Effector memory CD4-positive, alpha-beta T cell (primary cell): ENCODE data around the gene MC1R.

Source experiments
- DNase-seq, 3 donors: peaks; one replicate each; pipeline ENCODE4 v3.0.0-alpha.2; 2020
- H3K27ac ChIP-seq: 2 replicates; pipeline ENCODE4 v1.7.0; 2013; ENCODE audit warnings: mild to moderate bottlenecking, low read length, moderate library complexity; ENCODE audit not compliant: insufficient read depth, poor library complexity, severe bottlenecking
- H3K27me3 ChIP-seq: replicated peaks from 2 replicates; pipeline ENCODE4 v1.7.0; 2013; ENCODE audit warnings: mild to moderate bottlenecking, low read length; ENCODE audit not compliant: insufficient read depth, control insufficient read depth, poor library complexity, severe bottlenecking
- H3K36me3 ChIP-seq: 2 replicates; pipeline ENCODE4 v1.7.0; 2013; ENCODE audit warnings: mild to moderate bottlenecking, low read length, moderate library complexity; ENCODE audit not compliant: control insufficient read depth, insufficient read depth
- H3K4me1 ChIP-seq: 2 replicates; pipeline ENCODE4 v1.7.0; 2013; ENCODE audit warnings: low read length, mild to moderate bottlenecking; ENCODE audit not compliant: control insufficient read depth, insufficient read depth, poor library complexity, severe bottlenecking
- H3K4me3 ChIP-seq: 2 replicates; pipeline ENCODE4 v1.7.0; 2013; ENCODE audit warnings: low read length, low read depth, mild to moderate bottlenecking; ENCODE audit not compliant: insufficient read depth, poor library complexity, severe bottlenecking
- H3K9me3 ChIP-seq: 2 replicates; pipeline ENCODE4 v1.7.0; 2013; ENCODE audit warnings: mild to moderate bottlenecking, low read length, moderate library complexity; ENCODE audit not compliant: control insufficient read depth

Gene MC1R

DNA sequence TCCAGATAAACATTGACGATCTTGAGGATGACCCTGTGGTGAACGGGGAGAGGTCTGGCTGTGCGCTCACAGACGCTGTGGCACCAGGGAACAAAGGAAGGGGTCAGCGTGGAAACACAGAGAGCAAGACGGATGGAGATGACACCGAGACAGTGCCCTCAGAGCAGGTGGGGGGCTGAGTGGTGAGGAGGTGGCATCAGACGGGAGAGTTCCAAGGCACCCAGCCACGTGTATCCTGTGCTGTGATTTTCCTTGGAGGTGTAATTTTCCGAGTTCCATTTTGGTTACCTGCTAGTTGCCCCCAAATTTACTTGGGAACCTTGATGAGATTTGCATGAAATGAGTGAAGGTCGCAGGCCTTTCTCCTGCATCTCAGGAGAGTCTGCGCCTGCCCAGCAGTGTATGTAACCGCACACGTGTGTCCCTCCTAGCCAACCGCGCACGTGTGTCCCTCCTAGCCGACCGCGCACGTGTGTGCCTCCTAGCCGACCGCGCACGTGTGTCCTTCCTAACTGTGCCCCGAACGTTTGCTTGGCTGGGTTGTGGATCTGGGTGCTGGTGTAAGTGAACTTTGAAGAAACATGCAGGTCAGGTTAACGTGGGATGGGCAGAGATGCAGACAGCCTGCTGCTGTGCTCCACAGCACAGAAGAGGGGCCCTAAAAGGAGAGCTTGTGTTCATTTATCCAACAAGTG, 35.2 kb upstream of the MC1R start:
- Histone ChIP-seq H3K4me1 (no peaks in the 10 kb centered on the region), H3K27ac (no peak overlapping the region), H3K9me3 (no peaks in the 10 kb centered on the region), H3K36me3 (peaks cover 64% of the 10 kb centered on the region), H3K4me3 (no peak overlapping the region), H3K27me3 (no peaks in the 10 kb centered on the region)
- no peak for DNase-seq

DNA sequence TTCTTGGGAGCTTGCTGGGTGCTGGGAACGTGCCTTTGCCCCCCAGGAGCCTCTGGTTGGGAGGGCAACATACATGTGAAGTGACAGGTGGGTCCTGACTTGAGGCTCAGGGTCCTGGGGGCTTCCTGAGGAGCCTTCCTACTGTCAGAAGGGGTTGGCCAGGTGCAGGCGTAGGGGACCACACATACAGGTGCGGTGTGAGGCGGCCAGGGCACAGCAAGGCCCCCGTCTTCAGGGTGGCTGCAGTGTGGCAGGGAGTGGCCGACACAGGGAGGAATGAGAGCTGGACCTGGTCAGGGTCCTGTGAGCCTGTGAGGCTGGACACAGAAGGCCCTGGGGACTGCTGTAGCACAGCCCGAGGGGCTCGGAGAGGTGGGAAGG, 34.6 kb upstream of the MC1R start:
- no peak overlapping the region for H3K27ac ChIP-seq
- no peaks in the 10 kb centered on the region for H3K27me3 ChIP-seq
- no peaks in the 10 kb centered on the region for H3K4me1 ChIP-seq
- no peaks in the 10 kb centered on the region for H3K9me3 ChIP-seq
- DNase-seq = no peak
- no peak overlapping the region for H3K4me3 ChIP-seq
- H3K36me3 ChIP-seq = peaks cover 59% of the 10 kb centered on the region

DNA sequence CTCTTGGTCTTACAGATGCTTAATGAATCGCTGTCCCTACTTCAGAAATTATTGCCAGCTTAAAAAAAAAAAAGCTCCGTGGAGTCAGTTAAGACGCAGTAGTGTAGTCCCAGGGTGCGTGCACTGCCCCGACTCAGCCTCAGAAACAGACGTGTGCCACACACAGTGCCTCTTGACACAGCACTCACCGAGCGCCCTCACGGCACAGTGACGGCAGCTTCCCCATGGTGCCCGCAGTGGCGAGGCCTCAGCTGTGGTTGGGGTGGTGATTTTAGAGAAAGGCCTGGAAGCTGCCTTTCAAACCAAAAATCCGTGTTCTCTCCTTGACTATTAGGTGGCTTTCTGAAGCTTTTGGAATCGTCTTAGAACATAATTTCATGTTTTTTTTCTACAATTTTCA, 31.4 kb upstream of the MC1R start:
- Histone ChIP-seq H3K4me3 (no peak overlapping the region), H3K27ac (no peak overlapping the region), H3K27me3 (no peaks in the 10 kb centered on the region), H3K36me3 (peaks cover 69% of the 10 kb centered on the region), H3K9me3 (no peaks in the 10 kb centered on the region), H3K4me1 (no peaks in the 10 kb centered on the region)
- no peak for DNase-seq

DNA sequence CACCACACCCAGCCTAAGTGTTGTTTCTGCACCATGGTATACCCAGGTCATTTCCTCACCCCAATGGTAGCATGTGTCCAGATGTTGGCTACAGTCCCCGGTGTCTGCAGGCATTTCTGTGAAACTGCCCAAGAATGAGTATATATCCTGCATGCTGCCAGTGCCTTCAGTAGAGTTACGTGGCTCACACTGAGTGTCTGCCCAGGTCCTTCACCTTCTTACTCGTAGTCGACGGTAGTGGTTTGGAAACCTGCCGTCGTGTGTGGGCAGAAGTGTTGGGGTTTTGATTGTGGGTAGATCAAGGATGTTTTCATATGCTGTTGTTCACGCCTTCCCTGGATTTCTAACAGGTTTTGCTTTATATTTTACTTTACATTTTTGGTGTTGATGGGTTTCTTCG, 28.5 kb upstream of the MC1R start:
- Histone ChIP-seq H3K4me1 (no peaks in the 10 kb centered on the region), H3K9me3 (no peaks in the 10 kb centered on the region), H3K4me3 (no peak overlapping the region), H3K27me3 (no peaks in the 10 kb centered on the region), H3K36me3 (peaks cover 74% of the 10 kb centered on the region), H3K27ac (no peak overlapping the region)
- DNase-seq = no peak

DNA sequence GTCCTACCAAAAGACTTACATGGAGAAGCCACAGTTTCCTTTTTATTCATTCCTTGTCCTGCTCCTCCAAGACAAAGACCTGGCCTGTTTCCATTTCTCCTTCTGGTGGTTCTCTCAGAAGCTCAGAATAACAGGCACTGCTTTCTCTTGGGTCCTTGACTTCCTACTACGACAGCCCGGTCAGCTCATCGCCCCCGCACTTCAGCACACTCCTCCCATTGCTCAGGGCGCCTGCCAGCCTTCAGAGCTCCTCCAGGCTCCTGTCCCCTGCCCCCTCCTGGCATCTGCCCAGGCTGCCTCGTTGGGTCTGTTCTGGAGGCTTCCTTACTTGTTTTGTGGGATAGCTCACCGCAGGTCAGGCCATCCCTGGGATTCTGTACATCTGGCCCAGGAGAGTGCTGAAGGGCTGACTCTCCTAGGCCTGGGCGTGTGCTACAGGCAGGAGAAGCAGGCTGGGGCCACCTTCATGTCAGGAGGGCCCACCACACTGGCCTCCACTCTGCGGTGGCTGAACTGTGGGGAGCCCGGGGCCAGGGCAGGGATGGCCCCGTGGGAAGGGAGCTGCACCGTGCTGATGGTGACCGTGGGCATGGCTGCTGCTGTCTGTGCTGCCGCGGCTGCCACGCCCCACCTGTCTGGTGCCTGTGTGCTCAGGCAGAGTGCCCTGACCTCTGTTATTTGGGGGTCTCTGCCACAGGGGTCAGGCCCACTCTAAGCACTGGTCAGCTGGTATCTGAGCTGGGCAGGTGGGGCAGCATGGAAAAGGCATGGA, 27.6 kb upstream of the MC1R start:
- no peak overlapping the region for H3K4me3 ChIP-seq
- H3K36me3 ChIP-seq = peaks cover 73% of the 10 kb centered on the region
- H3K27ac ChIP-seq = no peak overlapping the region
- H3K9me3 ChIP-seq = no peaks in the 10 kb centered on the region
- H3K27me3 ChIP-seq = no peaks in the 10 kb centered on the region
- DNase-seq = no peak
- no peaks in the 10 kb centered on the region for H3K4me1 ChIP-seq

DNA sequence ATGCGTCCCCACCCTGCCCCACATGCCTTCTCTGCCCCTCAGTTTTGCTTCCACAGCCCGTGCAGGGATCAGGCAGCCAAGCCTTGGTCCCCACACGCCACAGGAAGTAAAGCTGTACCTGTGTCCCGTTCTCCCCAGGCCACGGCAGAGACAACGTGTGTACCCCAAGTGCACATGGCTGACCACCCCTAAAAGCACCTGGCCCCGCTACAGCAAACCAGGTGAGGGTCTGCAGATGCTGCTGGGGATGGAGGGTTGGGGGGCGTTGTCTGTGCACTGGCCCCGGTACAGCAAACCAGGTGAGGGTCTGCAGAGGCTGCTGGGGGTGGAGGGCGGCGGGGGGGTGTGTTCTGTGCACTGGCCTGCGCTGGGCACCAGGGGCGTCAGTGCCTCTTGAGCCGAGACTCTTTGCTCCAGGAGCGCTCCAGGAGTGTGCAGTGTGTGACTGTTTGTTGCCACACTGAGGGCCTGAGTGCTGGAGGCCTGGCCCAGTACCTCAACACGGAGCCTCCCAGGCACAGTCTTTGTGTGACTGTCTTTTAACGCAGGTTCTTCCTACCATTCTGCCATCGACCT, 26.5 kb upstream of the MC1R start:
- H3K27me3 ChIP-seq = no peaks in the 10 kb centered on the region
- H3K4me3 ChIP-seq = no peak overlapping the region
- H3K36me3 ChIP-seq = peaks cover 77% of the 10 kb centered on the region
- DNase-seq = no peak
- no peak overlapping the region for H3K27ac ChIP-seq
- no peaks in the 10 kb centered on the region for H3K9me3 ChIP-seq
- no peaks in the 10 kb centered on the region for H3K4me1 ChIP-seq

DNA sequence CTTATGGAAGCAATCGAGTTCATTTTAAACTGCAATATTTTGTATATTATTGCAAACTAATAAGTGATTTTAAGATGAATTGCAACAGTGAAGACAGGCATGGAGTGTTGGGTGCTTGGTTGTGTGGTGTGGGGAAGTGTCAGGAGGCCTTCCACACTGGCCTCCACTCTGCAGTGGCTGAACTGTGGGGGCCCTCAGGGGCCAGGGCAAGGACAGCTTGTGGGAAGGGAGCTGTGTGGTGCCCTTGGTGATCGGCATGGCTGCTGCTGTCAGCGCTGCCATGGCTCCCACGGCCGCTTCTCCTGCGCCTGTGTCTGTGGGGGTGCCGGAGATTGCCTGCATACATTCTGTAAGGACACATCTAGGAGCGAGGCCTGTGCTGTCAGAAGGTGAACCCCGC, 26.0 kb upstream of the MC1R start:
- H3K27ac ChIP-seq = no peak overlapping the region
- H3K36me3 ChIP-seq = peaks cover 75% of the 10 kb centered on the region
- H3K27me3 ChIP-seq = no peaks in the 10 kb centered on the region
- H3K4me1 ChIP-seq = no peaks in the 10 kb centered on the region
- no peaks in the 10 kb centered on the region for H3K9me3 ChIP-seq
- DNase-seq = no peak
- no peak overlapping the region for H3K4me3 ChIP-seq

DNA sequence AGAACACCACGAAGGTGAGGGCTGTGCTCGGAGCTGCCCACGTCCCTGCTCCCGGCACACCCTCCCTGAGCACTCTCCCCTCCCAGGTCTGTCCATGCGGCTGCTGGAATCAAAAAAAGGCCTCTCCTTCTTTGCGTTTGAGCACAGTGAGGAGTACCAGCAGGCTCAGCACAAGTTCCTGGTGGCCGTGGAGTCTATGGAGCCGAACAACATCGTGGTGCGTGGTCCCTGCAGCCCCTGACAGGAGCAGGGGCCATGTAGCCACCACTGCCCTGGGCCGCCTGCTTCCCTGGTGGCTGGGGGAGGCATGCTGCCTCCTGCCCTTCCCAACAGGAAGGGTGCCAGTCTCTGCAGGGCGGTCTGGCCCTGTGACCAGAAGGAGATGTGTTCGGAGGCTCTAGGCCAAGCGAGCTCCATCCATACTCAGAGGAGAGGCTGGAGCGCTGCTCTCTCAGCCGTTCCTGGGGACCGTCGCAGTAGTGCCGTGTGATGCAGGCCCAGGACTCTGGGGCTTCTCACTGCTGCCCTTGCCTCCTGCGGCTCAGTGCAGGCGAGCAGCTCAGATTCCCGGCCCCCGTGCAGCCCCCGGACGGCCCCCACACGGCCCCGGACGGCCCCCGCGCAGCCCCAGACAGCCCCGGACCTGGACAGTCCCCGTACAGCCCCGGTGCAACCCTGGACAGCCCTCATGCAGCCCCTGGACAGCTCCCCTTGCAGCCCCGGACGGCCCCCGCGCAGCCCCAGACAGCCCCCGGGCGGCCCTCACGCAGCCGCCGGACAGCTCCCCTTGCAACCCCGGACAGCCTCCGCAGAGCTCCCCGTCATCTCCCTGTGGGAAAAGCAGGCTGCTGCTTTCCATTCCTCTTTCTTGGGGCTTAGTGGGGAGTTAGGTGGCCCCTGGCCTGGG, 24.8 kb upstream of the MC1R start:
- Histone ChIP-seq H3K4me1 (no peaks in the 10 kb centered on the region), H3K27me3 (no peaks in the 10 kb centered on the region), H3K27ac (no peak overlapping the region), H3K4me3 (no peak overlapping the region), H3K36me3 (peaks cover 80% of the 10 kb centered on the region), H3K9me3 (no peaks in the 10 kb centered on the region)
- DNase-seq = no peak

DNA sequence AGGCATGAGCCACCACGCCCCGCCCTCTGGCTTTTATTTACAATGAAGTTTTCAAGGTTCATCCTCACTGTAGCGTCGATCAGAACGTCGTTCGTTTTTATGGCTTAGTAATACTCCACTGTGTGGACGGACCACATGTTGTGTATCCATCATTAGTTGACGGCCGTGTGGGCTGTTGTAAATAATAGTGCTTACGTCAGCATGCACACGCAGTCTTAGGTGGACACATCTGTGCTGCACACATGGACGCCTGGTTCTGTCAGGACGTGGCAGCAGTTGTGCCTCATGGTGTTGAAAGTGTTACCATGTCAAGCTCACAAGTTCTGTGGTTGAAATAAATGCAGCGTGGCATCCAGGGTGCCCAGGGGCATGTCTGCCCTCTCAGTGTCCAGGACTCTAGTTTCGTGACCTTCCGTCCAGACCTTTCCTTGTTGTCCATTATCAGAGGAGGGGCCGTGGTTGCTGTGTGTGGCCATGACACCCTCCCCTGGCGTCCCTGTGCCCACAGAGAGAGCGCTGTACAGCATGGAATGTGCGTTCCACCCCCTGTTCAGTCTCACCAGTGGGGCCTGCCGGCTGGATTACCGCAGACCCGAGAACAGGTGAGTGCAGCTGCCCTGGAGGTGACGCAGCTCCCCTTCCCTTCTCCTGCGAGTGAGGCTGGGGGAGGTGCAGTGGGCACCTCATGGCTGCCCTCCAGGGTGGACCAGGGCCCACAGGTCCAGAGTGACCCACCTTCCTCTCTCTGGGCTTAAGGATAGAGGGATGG, 23.0 kb upstream of the MC1R start:
- H3K36me3 ChIP-seq = peaks cover 88% of the 10 kb centered on the region
- no peaks in the 10 kb centered on the region for H3K9me3 ChIP-seq
- no peak overlapping the region for H3K4me3 ChIP-seq

More for the DNA sequence above, 23.0 kb upstream of the MC1R start:
- Histone ChIP-seq H3K27me3 (no peaks in the 10 kb centered on the region), H3K4me1 (no peaks in the 10 kb centered on the region), H3K27ac (no peak overlapping the region)
- DNase-seq = no peak
